Tibial nerve (tissue), 4 donors: ENCODE data around the gene MFAP3L. TPM values are rescaled to one million over a fixed set of nuclear protein-coding genes. Genes with fewer than 3 reads are reported as not detected.

Experiments used
- DNase-seq, 2 donors: peaks; one replicate each; pipeline ENCODE4 v3.0.0-alpha.2; 2019; ENCODE audit warnings: low spot score in 2 of 2
- H3K27ac ChIP-seq, 4 donors: fragments of 200-600 bp; sonication (generic) in 3 of 4; one replicate each; pipeline ENCODE4 v1.5.1; 2017 to 2019; ENCODE audit warnings: mild to moderate bottlenecking in 1 of 4
- H3K27me3 ChIP-seq, 2 donors: fragments of 200-600 bp; sonication (generic) in 1 of 2; one replicate each; pipeline versions ENCODE4 v1.5.1 to v1.6.0; 2017 to 2019
- H3K36me3 ChIP-seq, 3 donors: fragments of 200-600 bp; sonication (generic); one replicate each; pipeline ENCODE4 v1.5.1; 2018 to 2019
- H3K4me1 ChIP-seq, 4 donors: fragments of 200-600 bp; sonication (generic) in 3 of 4; one replicate each; pipeline ENCODE4 v1.5.1; 2017 to 2019
- H3K4me3 ChIP-seq, 4 donors: fragments of 200-600 bp; sonication (generic) in 3 of 4; one replicate each; pipeline ENCODE4 v1.5.1; 2017 to 2019; ENCODE audit warnings: mild to moderate bottlenecking in 1 of 4, moderate library complexity in 1 of 4
- H3K9me3 ChIP-seq, 4 donors: fragments of 200-600 bp; sonication (generic) in 3 of 4; one replicate each; pipeline ENCODE4 v1.5.1; 2017 to 2019
- CTCF ChIP-seq, 5 experiments: fragments of 200-600 bp in 3 of 5; fragments of 450-650 bp in 2 of 5; sonication (generic) in 3 of 5; IDR thresholded peaks; one replicate each; pipeline ENCODE4 v1.5.1; 2016 to 2019; ENCODE audit warnings: antibody characterized with exemption in 5 of 5, mild to moderate bottlenecking in 3 of 5, moderate library complexity in 2 of 5
- EP300 ChIP-seq, 2 donors: sonication (generic); formaldehyde crosslinking; IDR thresholded peaks; one replicate each; pipeline ENCODE4 v1.6.1; 2017; ENCODE audit warnings: antibody characterized with exemption in 2 of 2, mild to moderate bottlenecking in 1 of 2
- POLR2A ChIP-seq, 2 donors: fragments of 450-650 bp; IDR thresholded peaks; one replicate each; pipeline ENCODE4 v1.6.1; 2017; ENCODE audit warnings: antibody characterized with exemption in 2 of 2, mild to moderate bottlenecking in 2 of 2, moderate library complexity in 2 of 2
- WGBS, 2 donors: methylation state at CpG; one replicate each; pipeline ENCODE4 v1.1.5; 2018; 5-methylcytosine and 5-hydroxymethylcytosine counted together
- total RNA-seq, 4 donors: library from RNA; depleted of rRNA; stranded (reverse); fragments of >200 nt; gene quantifications; one replicate each; pipeline ENCODE4 v1.1.0, GENCODE V29; 2016

The MFAP3L gene
- total RNA-seq, 4 donors from 2014 or later = 15.3 to 37.4 (median 21.2) TPM

GRCh38 chr4:169941141-169941540, 85.1 kb downstream of the MFAP3L start:
- no peak overlapping the region for H3K27ac ChIP-seq
- H3K36me3 ChIP-seq = no peaks in the 10 kb centered on the region
- no peak overlapping the region for H3K4me3 ChIP-seq

GRCh38 chr4:169940460-169940859, 85.7 kb downstream of the MFAP3L start:
- DNase-seq = no peak
- TF ChIP-seq EP300 (IDR thresholded peaks at IDR 0.05) = no peak
- TF ChIP-seq POLR2A (IDR thresholded peaks at IDR 0.05) = no peak
- no peak for TF ChIP-seq CTCF (IDR thresholded peaks at IDR 0.05)
- WGBS, 2 donors = 65 to 66% methylated on average over 8 of the region's 8 CpGs

More at GRCh38 chr4:169941141-169941540, 85.1 kb downstream of the MFAP3L start:
- WGBS, 2 donors = 89 to 94% methylated on average over 5 of the region's 5 CpGs
- no peak for DNase-seq
- no peaks in the 10 kb centered on the region for H3K9me3 ChIP-seq
- TF ChIP-seq EP300 (IDR thresholded peaks at IDR 0.05) (no peak), CTCF (IDR thresholded peaks at IDR 0.05) (no peak), POLR2A (IDR thresholded peaks at IDR 0.05) (no peak)
- H3K4me1 ChIP-seq = peaks cover 0 to 6% (median 0%) of the 10 kb centered on the region in 4 donors
- no peaks in the 10 kb centered on the region for H3K27me3 ChIP-seq

More at GRCh38 chr4:169940460-169940859, 85.7 kb downstream of the MFAP3L start:
- Histone ChIP-seq H3K36me3 (no peaks in the 10 kb centered on the region), H3K27ac (no peak overlapping the region), H3K27me3 (no peaks in the 10 kb centered on the region), H3K9me3 (no peaks in the 10 kb centered on the region), H3K4me1 (peaks cover 0 to 6% (median 0%) of the 10 kb centered on the region in 4 donors), H3K4me3 (no peak overlapping the region)

Other genes starting within 250 kb of the MFAP3L start
- 10 to 100 TPM in 1 of 4 donors, 1 to 10 TPM in 3; 4.9 to 12.0 (median 8.2) TPM for gene AADAT, start 63.6 kb upstream of the MFAP3L start, total RNA-seq